Neural progenitor cell (in vitro differentiated cells): ENCODE results near the gene INSC. TPM values are rescaled to one million over a fixed set of nuclear protein-coding genes. Genes with fewer than 3 reads are reported as not detected.

ENCODE experiments used
- DNase-seq: peaks from one replicate; pipeline ENCODE4 v3.0.0-alpha.2; 2016; ENCODE audit warnings: low spot score
- H2AFZ ChIP-seq: fragments of 200-600 bp; sonication (generic); replicated peaks from 2 replicates; pipeline ENCODE4 v1.6.1; 2016; ENCODE audit warnings: antibody characterized with exemption
- H3F3A ChIP-seq: fragments of 200-600 bp; sonication (generic); 2 replicates; pipeline ENCODE4 v1.6.1; 2016; ENCODE audit warnings: antibody characterized with exemption, low read depth
- H3K27ac ChIP-seq: fragments of 200-600 bp; sonication (generic); 2 replicates; pipeline ENCODE4 v1.5.1; 2016; ENCODE audit warnings: mild to moderate bottlenecking
- H3K27me3 ChIP-seq: fragments of 200-600 bp; sonication (generic); 2 replicates; pipeline ENCODE4 v1.6.1; 2016; ENCODE audit warnings: mild to moderate bottlenecking, moderate library complexity
- H3K36me3 ChIP-seq: fragments of 200-600 bp; sonication (generic); 2 replicates; pipeline ENCODE4 v1.5.1; 2016
- H3K4me1 ChIP-seq: fragments of 200-600 bp; sonication (generic); 2 replicates; pipeline ENCODE4 v1.6.1; 2016; ENCODE audit warnings: mixed run types
- H3K4me2 ChIP-seq: fragments of 200-600 bp; sonication (generic); 2 replicates; pipeline ENCODE4 v1.6.1; 2016
- H3K4me3 ChIP-seq: fragments of 200-600 bp; sonication (generic); 2 replicates; pipeline ENCODE4 v1.5.1; 2016
- H3K79me2 ChIP-seq: fragments of 200-600 bp; sonication (generic); 2 replicates; pipeline ENCODE4 v1.6.1; 2016; ENCODE audit warnings: low read depth
- H3K9ac ChIP-seq: fragments of 200-600 bp; sonication (generic); 2 replicates; pipeline ENCODE4 v1.6.1; 2016
- H3K9me3 ChIP-seq: fragments of 200-600 bp; sonication (generic); 2 replicates; pipeline ENCODE4 v1.5.1; 2016; ENCODE audit warnings: low read depth
- H4K20me1 ChIP-seq: fragments of 200-600 bp; sonication (generic); 2 replicates; pipeline ENCODE4 v1.6.1; 2016; ENCODE audit warnings: low read depth
- H3K27ac Mint-ChIP-seq: 3 replicates; pipeline ENCODE4 v1.8.0; 2021; ENCODE audit warnings: mixed read lengths
- H3K27me3 Mint-ChIP-seq: 2 replicates; pipeline ENCODE4 v1.8.0; 2022; ENCODE audit warnings: low read depth, mild to moderate bottlenecking, inconsistent platforms, moderate library complexity, mixed read lengths; ENCODE audit not compliant: insufficient read depth
- H3K36me3 Mint-ChIP-seq: 3 replicates; pipeline ENCODE4 v1.8.0; 2021; ENCODE audit warnings: mixed read lengths
- H3K4me1 Mint-ChIP-seq: 3 replicates; pipeline ENCODE4 v1.8.0; 2021; ENCODE audit warnings: mixed read lengths
- H3K4me3 Mint-ChIP-seq: 3 replicates; pipeline ENCODE4 v1.8.0; 2021; ENCODE audit warnings: mild to moderate bottlenecking, moderate library complexity, mixed read lengths
- H3K9me3 Mint-ChIP-seq: 3 replicates; pipeline ENCODE4 v1.8.0; 2020; ENCODE audit warnings: mixed read lengths
- EZH2 ChIP-seq: fragments of 200-600 bp; sonication (generic); IDR thresholded peaks from 2 replicates; pipeline ENCODE4 v1.6.1; 2017; ENCODE audit warnings: antibody characterized with exemption, mild to moderate bottlenecking, moderate library complexity
- EZH2phosphoT487 ChIP-seq: fragments of 200-600 bp; sonication (generic); IDR thresholded peaks from 2 replicates; pipeline ENCODE4 v1.6.1; 2017; ENCODE audit warnings: antibody characterized with exemption
- total RNA-seq: library from RNA; depleted of rRNA; stranded (reverse); fragments of >200 nt; gene quantifications from 2 replicates; pipeline ENCODE4 v1.2.3, GENCODE V29; 2015; ENCODE audit warnings: low replicate concordance
- TF ChIP-seq, protein P1 (sequence below): fragments of 200-600 bp; sonication (generic); IDR thresholded peaks from 2 replicates; pipeline ENCODE4 v1.5.1; 2017; ENCODE audit warnings: antibody characterized with exemption, mild to moderate bottlenecking

The INSC gene
- total RNA-seq, 1 donor from 2014 or later, result 0.09 TPM

DNA sequence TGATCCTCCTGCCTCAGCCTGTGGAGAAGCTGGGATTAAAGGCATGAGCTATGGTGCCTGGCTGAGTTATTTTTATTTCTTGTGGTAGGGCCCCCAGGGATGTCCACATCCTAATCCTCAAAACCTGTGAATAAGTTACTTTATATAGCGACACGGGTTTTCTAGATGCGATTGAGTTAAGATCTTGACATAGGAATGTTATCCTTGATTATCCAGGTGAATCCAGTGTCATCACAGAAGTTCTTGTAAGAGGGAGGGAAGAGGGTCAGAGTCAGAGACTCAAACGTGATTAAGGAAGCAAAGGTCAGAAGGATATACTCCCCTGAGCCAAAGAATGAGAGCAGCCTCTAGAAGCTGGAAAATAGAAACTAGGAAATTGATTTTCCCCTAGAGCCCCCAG, 117.8 kb downstream of the INSC start:
- H3K79me2 ChIP-seq, result no peaks in the 10 kb centered on the region
- no peaks in the 10 kb centered on the region for H3K36me3 ChIP-seq
- no peak overlapping the region for H3K4me2 ChIP-seq
- no peak overlapping the region for H2AFZ ChIP-seq
- no peak overlapping the region for H3K4me3 ChIP-seq
- no peak overlapping the region for H3K9ac ChIP-seq
- no peaks in the 10 kb centered on the region for H3K9me3 ChIP-seq
- no peaks in the 10 kb centered on the region for H4K20me1 ChIP-seq
- H3K27ac ChIP-seq, result no peak overlapping the region
- TF ChIP-seq EZH2, result no peak
- TF ChIP-seq, protein P1, sequence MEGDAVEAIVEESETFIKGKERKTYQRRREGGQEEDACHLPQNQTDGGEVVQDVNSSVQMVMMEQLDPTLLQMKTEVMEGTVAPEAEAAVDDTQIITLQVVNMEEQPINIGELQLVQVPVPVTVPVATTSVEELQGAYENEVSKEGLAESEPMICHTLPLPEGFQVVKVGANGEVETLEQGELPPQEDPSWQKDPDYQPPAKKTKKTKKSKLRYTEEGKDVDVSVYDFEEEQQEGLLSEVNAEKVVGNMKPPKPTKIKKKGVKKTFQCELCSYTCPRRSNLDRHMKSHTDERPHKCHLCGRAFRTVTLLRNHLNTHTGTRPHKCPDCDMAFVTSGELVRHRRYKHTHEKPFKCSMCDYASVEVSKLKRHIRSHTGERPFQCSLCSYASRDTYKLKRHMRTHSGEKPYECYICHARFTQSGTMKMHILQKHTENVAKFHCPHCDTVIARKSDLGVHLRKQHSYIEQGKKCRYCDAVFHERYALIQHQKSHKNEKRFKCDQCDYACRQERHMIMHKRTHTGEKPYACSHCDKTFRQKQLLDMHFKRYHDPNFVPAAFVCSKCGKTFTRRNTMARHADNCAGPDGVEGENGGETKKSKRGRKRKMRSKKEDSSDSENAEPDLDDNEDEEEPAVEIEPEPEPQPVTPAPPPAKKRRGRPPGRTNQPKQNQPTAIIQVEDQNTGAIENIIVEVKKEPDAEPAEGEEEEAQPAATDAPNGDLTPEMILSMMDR, result no peak
- no peak for TF ChIP-seq EZH2phosphoT487
- H3K27ac Mint-ChIP-seq, result no peak overlapping the region
- H3K4me1 ChIP-seq, result peaks cover 10% of the 10 kb centered on the region
- no peak overlapping the region for H3K4me3 Mint-ChIP-seq
- peaks cover 2% of the 10 kb centered on the region for H3K27me3 Mint-ChIP-seq
- no peak for DNase-seq
- no peaks in the 10 kb centered on the region for H3K36me3 Mint-ChIP-seq
- no peaks in the 10 kb centered on the region for H3K27me3 ChIP-seq
- H3F3A ChIP-seq, result no peaks in the 10 kb centered on the region
- no peaks in the 10 kb centered on the region for H3K4me1 Mint-ChIP-seq
- H3K9me3 Mint-ChIP-seq, result no peaks in the 10 kb centered on the region

DNA sequence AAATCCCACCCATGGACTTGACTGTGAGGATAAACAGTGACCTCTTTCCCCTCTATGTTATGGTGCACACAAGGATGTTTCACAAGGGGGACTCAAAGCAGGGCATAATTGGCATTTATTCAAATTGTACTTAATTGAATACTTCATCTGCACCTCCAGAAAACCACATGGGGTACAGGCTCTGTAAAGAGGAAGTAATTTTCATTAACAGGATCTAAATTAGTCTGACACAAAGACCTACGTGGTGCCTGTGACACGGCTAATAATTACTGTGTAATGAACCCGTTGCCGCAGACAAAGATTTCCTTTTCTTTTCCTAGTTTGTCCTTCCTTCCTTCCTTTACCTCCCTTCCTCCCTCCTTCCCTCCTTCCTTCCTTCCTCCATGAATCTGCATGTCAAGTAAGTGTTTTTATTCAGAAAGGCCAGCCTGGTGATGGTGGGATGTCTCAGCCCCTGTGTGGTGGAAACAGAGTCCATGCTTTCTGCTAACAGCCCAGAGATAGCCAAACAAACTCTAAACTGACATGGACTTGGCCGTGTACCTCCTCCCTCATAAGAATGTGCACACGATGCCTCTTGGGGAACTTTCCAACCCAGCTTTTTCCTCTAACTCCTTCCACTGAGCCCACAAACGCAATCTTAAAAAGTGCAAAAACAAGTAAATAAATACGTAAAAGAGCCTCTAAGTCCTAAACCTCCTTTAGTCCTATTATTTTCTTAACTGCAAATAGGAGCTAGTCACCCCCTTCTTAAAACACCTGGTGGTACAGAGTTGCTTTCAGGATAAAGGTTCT, 118.8 kb downstream of the INSC start:
- no peaks in the 10 kb centered on the region for H3K9me3 ChIP-seq
- no peak overlapping the region for H3K27ac ChIP-seq
- H3K36me3 ChIP-seq, result no peaks in the 10 kb centered on the region
- peaks cover 2% of the 10 kb centered on the region for H3K9me3 Mint-ChIP-seq
- H3K9ac ChIP-seq, result no peak overlapping the region
- H3K4me3 Mint-ChIP-seq, result no peak overlapping the region
- peaks cover 6% of the 10 kb centered on the region for H3K4me1 ChIP-seq
- H3K27me3 ChIP-seq, result no peaks in the 10 kb centered on the region
- no peak overlapping the region for H3K4me3 ChIP-seq
- H3K27me3 Mint-ChIP-seq, result peaks cover 2% of the 10 kb centered on the region
- no peaks in the 10 kb centered on the region for H3F3A ChIP-seq
- TF ChIP-seq, protein P1, result no peak
- TF ChIP-seq EZH2phosphoT487 (no peak), EZH2 (no peak)
- no peaks in the 10 kb centered on the region for H3K36me3 Mint-ChIP-seq
- no peak for DNase-seq
- H3K27ac Mint-ChIP-seq, result no peak overlapping the region
- no peaks in the 10 kb centered on the region for H3K4me1 Mint-ChIP-seq
- no peak overlapping the region for H3K4me2 ChIP-seq
- no peaks in the 10 kb centered on the region for H3K79me2 ChIP-seq
- H2AFZ ChIP-seq, result no peak overlapping the region
- H4K20me1 ChIP-seq, result no peaks in the 10 kb centered on the region

DNA sequence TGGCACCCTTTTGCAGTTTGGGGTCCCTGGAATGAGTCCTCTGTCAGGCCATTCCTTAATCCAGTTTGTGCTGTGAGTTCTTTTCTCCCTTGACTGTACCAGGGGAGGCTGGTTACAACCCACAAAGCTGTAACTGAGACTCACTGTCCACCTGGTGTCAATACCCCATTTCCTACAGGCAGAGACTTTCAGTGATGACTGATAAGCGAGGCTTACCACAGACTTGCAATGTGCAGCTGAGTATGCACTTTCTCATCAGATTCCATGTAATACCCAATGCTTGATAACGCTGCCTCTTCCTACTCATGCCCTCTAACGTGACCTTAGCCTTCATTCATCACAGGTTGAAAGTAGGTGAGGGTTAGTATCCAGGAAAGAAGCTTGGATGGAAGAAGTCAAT, 120.1 kb downstream of the INSC start:
- no peak overlapping the region for H3K4me2 ChIP-seq
- H3K4me3 ChIP-seq, result no peak overlapping the region
- no peaks in the 10 kb centered on the region for H3K79me2 ChIP-seq
- H2AFZ ChIP-seq, result no peak overlapping the region
- H3K27ac ChIP-seq, result no peak overlapping the region
- Mint-ChIP-seq H3K27me3 (peaks cover 2% of the 10 kb centered on the region), H3K4me3 (no peak overlapping the region), H3K9me3 (peaks cover 2% of the 10 kb centered on the region), H3K27ac (no peak overlapping the region), H3K4me1 (no peaks in the 10 kb centered on the region), H3K36me3 (no peaks in the 10 kb centered on the region)
- H4K20me1 ChIP-seq, result no peaks in the 10 kb centered on the region
- no peaks in the 10 kb centered on the region for H3K36me3 ChIP-seq
- no peaks in the 10 kb centered on the region for H3F3A ChIP-seq
- H3K27me3 ChIP-seq, result no peaks in the 10 kb centered on the region
- H3K9ac ChIP-seq, result no peak overlapping the region
- DNase-seq, result no peak
- TF ChIP-seq EZH2, result no peak
- no peak for TF ChIP-seq EZH2phosphoT487
- TF ChIP-seq, protein P1, result no peak
- peaks cover 6% of the 10 kb centered on the region for H3K4me1 ChIP-seq
- H3K9me3 ChIP-seq, result no peaks in the 10 kb centered on the region
